Activated naive CD8-positive, alpha-beta T cell (primary cell): ENCODE results near the gene PCSK4.
A peak's percentile ranks its signal among the peaks of the same experiment; 100 is the strongest.
"Not testable (repeated sequence)": the region's sequence is repeated elsewhere in the genome, so short reads cannot be mapped to it uniquely, and the experiment has no call there.

Experiments
- H3K27ac Mint-ChIP-seq: one replicate; pipeline ENCODE4 v1.8.0; 2021; ENCODE audit warnings: mixed read lengths
- H3K27me3 Mint-ChIP-seq: one replicate; pipeline ENCODE4 v1.8.0; 2021; ENCODE audit warnings: mixed read lengths
- H3K36me3 Mint-ChIP-seq: one replicate; pipeline ENCODE4 v1.8.0; 2021; ENCODE audit warnings: mixed read lengths
- H3K4me1 Mint-ChIP-seq: one replicate; pipeline ENCODE4 v1.8.0; 2021; ENCODE audit warnings: low read depth, mixed read lengths
- H3K4me3 Mint-ChIP-seq: one replicate; pipeline ENCODE4 v1.8.0; 2021; ENCODE audit warnings: mild to moderate bottlenecking, mixed read lengths
- H3K9me3 Mint-ChIP-seq: one replicate; pipeline ENCODE4 v1.8.0; 2021; ENCODE audit warnings: low read depth, mixed read lengths

The PCSK4 gene

DNA sequence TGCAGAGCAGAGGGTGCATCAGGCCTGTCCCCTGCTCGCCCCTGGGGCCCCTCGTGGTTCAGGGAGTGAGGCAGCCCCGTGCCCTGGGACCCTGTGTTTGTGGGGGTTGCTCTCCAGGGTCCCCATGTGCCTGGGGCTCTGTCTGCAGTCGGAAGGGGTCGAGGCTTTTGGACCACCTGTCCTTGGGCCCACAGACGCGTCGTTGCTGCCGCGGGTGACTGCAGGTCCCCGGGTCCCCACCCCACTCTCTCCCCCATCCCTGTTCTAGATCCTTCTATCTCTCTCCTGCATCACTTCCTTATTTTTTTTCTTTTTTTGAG lies 1.9 kb downstream of the PCSK4 start:
- peaks cover 12% of the 10 kb centered on the region for H3K4me1 Mint-ChIP-seq
- no peaks in the 10 kb centered on the region for H3K9me3 Mint-ChIP-seq
- no peaks in the 10 kb centered on the region for H3K27me3 Mint-ChIP-seq
- no peak overlapping the region for H3K27ac Mint-ChIP-seq
- H3K4me3 Mint-ChIP-seq, result no peak overlapping the region
- H3K36me3 Mint-ChIP-seq, result no peaks in the 10 kb centered on the region

DNA sequence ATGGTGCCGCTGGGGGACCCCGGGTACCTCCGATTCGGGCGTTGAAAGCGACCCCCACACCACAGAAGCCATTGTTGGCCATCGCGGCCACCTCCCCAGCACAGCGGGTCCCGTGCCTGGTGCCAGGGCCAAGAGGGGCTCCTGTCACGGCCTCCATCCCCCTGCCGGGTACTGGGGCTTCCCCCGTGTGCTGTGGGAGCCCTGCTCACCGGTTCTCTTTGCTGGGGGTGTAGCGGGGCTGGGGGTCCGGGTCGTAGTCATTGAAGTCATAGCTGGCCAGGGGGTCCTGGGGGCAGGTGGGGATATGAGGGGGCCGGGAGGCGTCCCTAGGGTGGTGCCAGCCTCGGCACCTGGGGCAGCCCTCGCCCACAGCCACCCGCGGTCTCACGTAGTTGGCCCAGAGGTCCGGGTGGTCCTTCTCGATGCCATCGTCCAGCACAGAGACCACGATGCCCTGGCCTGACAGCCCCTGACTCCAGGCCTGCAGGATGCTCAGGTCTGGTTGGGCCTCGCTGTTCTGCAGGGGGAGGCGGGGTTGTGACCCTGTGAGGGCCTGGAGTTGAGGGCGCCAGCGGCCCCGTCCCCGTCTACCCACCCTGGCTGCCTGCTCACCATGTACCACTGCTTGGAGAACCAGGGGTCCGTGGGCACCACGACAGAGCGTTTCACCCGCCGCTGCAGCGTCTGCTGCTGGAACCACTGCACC lies 2.4 kb downstream of the PCSK4 start:
- H3K4me3 Mint-ChIP-seq, result no peak overlapping the region
- H3K4me1 Mint-ChIP-seq, result peaks cover 12% of the 10 kb centered on the region
- no peaks in the 10 kb centered on the region for H3K36me3 Mint-ChIP-seq
- H3K27ac Mint-ChIP-seq, result no peak overlapping the region
- H3K9me3 Mint-ChIP-seq, result no peaks in the 10 kb centered on the region
- no peaks in the 10 kb centered on the region for H3K27me3 Mint-ChIP-seq

DNA sequence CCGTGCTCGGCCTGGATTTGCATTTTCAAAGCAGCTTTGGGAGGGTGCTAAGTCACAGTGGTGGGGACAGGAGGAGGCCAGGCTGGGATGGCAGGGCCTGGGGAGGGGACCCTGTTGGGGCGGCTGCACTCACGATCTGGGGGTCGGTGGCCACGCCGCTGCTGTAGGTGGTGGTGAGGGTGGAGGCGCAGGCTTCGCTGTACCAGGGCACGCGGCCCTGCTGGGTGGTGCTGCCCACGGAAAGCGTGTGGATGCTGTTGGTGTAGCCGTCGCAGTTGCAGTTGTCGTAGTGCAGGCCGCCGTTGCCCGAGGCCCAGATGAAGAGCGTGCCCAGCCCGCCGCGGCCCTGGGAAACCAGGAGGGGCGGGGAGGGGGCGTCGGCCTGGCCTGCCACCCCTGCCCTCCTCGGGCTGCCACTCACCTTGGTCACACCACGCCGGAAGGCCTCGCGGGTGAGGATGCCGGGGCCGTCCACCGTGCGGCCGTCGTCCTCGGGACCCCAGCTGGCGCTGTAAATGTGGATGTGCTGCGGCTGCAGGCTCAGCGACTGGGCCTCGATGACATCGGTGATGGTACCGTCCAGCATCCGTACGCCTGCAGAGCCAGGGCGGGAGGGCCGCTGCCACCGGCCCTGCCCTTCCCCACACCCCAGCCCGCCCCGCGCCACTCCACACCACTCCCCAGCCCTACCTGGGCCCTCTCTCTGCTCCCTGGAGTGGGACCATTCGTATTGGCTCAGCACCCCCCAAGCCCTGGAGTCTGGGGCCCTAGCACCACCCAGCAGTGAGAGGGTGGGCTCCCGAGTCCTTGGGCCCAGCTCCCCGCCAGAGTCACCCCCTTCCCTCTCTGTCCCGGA lies 3.2 kb downstream of the PCSK4 start:
- no peaks in the 10 kb centered on the region for H3K27me3 Mint-ChIP-seq
- no peak overlapping the region for H3K27ac Mint-ChIP-seq

DNA sequence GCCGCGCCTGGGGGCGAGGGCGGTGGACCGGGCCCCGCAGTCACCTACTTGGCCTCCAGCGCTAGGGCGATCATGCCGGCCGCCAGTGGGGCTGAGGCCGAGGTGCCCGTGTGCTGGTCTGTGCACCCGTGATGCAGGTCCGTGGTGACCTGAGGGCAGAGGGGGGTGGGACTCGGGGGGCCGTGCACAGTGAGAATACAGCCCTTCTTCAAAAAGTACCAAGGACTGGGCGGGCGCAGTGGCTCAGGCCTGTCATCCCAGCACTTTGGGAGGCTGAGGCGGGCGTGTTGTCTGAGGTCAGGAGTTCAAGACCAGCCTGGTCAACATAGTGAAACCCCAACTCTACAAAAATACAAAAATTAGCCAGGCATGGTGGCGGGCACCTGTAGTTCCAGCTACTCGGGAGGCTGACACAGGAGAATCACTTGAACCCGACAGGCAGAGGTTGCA lies 6.1 kb downstream of the PCSK4 start:
- Mint-ChIP-seq H3K27ac (no peak overlapping the region), H3K36me3 (no peaks in the 10 kb centered on the region), H3K4me3 (no peak overlapping the region)

More for the DNA sequence above, 3.2 kb downstream of the PCSK4 start:
- no peak overlapping the region for H3K4me3 Mint-ChIP-seq
- no peaks in the 10 kb centered on the region for H3K9me3 Mint-ChIP-seq
- peaks cover 12% of the 10 kb centered on the region for H3K4me1 Mint-ChIP-seq
- H3K36me3 Mint-ChIP-seq, result no peaks in the 10 kb centered on the region

DNA sequence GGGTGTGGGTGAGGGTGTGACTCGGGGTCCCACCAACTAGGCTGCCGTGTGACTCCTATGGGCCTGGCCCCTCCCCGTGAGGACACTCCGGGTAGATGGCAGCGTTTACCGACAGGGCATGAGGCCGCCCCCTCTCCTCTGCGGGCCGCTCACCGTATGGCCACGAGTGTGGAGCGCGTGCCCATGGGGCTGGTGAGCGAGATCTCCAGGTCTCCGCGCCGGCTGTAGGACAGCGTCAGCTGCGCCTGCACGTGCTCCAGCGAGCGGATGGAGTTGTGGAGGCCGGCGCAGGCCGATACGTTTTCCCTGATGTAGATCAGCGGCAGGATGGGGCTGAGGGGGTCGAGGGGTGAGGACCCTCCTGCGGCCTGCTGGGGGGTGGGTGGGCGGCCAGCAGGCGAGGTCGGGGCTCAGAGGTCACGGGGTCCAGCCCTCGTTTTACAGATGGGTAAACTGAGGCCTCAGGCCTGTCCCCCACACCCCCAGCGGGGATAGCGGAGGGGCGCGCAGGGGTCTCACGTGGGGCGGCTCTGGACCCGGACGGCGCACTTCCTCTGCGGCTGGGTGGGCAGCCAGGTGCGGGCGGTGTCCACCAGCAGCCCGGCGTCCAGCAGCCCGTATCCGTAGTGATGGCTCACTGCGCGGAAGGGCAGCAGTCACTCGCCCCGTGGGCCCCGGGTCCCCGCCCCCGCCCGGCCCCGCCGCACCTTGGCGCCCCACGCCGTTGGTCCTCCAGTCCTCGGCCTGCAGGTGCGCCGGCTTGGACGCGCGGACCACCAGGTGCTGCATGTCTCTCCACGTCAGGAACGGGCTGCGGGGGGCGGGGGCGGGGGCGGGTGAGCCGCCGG lies 6.8 kb downstream of the PCSK4 start:
- Mint-ChIP-seq H3K4me3 (no peak overlapping the region), H3K27ac (no peak overlapping the region), H3K27me3 (no peaks in the 10 kb centered on the region), H3K4me1 (peaks cover 4% of the 10 kb centered on the region), H3K9me3 (no peaks in the 10 kb centered on the region), H3K36me3 (no peaks in the 10 kb centered on the region)

More for the DNA sequence above, 6.1 kb downstream of the PCSK4 start:
- H3K9me3 Mint-ChIP-seq, result no peaks in the 10 kb centered on the region
- H3K4me1 Mint-ChIP-seq, result peaks cover 3% of the 10 kb centered on the region
- no peaks in the 10 kb centered on the region for H3K27me3 Mint-ChIP-seq

DNA sequence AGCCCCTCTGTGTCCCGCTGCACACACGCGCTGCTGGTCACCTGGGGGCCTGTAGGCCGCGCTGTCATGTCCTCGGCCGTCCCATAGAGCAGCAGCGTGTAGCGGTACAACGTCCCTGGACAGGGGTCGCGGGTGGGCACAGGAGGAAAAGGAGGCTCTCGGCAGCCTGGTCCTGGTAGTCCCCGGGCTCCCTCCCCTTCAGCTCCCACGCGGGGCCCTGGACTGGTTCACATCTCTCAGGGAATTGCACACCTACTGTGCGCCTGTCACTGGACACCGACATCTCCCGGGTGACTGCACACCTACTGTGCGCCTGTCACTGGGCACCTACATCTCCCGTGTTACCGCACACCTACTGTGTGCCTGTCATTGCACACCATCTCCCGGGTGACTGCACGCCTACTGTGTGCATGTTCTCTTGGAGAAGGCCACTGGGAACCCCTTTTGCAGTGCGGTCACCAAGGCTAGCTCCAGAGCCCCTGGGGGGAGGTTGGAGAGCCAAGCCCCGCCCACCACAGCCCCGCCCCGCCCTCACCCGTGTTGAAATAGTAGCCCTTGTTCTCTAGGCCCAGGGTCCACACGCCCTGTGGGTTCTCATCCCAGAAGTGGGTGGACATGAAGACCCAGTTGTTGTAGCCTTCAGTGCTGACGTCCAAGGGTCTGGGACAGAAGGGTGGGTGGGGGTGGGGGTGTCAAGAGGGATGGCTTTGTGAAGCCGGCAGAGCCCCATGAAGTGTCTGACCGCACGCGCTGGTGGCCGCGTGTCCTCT lies 7.6 kb downstream of the PCSK4 start:
- Mint-ChIP-seq H3K27ac (no peak overlapping the region), H3K4me3 (no peak overlapping the region)

DNA sequence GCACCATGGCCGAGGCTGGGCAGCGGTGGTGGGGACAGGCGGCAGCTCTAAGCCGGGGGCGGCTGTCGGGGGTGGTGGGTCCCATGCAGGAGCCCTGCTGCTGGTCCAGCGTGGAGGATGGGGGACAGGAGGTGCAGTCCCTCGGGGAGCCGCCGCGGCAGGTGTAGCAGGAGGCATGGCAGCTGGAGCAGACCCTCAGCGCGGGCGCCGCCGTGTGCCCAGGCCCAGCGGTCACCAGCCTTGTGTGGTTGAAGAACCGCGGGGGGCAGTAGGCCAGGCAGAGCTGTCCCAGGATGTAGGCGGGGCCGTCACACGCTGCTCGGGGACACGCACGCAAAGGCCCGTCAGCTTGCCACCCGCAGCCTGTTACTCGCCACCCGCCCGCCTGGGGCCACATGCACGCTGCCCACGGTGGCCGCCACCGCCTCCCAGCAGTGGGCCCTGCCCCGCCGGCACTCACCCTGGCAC lies 8.2 kb downstream of the PCSK4 start:
- H3K27ac Mint-ChIP-seq, result no peak overlapping the region
- H3K4me3 Mint-ChIP-seq, result no peak overlapping the region
- H3K36me3 Mint-ChIP-seq, result no peaks in the 10 kb centered on the region
- peaks cover 9% of the 10 kb centered on the region for H3K4me1 Mint-ChIP-seq
- H3K9me3 Mint-ChIP-seq, result no peaks in the 10 kb centered on the region
- no peaks in the 10 kb centered on the region for H3K27me3 Mint-ChIP-seq

More for the DNA sequence above, 7.6 kb downstream of the PCSK4 start:
- Mint-ChIP-seq H3K36me3 (no peaks in the 10 kb centered on the region), H3K27me3 (no peaks in the 10 kb centered on the region), H3K9me3 (no peaks in the 10 kb centered on the region), H3K4me1 (peaks cover 4% of the 10 kb centered on the region)

DNA sequence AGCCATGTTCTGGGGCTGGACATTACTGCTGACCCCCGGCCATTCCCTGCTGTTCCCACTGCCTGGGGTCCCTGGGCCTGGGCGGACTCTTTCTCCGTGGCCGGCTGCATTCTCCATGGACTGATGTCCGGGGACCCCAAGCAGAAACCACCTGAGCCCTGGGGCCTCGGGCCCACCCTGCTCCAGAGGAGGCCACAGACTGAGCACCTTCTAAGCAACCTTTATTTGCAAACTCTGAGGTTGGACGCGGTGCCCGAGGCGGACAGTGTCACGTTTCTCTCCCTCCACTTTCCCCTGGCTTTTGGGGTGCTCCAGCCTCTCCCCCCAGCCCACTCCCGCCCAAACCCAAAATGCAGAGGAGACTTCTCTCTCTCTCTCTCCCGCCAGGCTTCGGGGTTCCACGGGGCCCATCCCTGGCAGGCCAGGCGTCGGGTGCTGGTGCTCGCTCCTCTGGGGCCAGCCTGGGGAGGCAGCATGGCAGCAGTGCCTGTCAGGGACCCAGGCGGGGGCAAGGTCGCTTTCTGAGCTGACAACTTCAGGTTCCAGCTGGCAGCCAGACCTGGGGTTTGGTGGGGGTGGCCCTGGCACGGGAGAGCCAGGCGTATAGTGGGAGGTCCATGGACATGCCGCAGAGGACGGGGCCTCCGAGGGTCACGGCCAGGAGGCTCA lies 8.8 kb downstream of the PCSK4 start:
- H3K9me3 Mint-ChIP-seq, result no peaks in the 10 kb centered on the region
- H3K27me3 Mint-ChIP-seq, result no peaks in the 10 kb centered on the region
- H3K36me3 Mint-ChIP-seq, result no peaks in the 10 kb centered on the region
- no peak overlapping the region for H3K27ac Mint-ChIP-seq
- H3K4me3 Mint-ChIP-seq, result no peak overlapping the region
- H3K4me1 Mint-ChIP-seq, result peaks cover 9% of the 10 kb centered on the region

DNA sequence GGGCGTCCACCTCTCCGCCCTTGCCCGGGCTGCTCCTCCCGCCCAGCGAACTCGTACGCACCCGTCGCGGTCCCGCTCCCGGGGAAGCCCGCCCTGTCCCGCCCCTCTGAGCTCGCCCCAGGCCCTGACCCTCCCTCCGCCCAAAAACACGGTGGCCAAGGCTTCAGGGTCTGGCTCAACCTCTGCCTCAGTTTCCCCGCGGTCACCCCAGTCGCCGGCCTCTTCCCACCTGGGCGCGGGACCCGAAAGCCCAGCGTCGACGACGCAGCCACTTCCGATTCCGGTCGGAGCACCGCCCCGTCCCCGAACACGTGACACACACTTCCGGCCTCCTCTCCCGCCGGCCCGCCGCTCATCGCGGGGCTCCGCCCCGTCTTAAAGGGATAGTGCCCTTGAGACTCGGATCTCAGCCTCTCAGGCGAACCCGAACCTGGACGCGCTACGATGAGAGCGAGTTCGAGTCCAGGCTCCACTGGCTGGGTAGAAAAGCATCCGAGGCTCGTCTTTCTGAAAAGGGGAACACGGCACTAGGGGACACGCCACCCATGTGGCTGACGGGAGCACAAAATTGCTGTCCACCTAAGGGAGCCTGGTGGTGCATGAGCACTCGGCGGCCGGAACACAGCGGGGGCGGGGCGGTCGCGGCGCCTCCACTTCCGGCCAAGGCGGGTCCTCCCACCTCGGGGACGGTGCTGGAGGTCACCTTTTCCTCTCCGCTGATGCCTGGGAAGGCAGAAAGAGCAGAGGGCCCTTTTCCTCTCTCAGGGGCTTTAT lies 11.0 kb downstream of the PCSK4 start, which contains the start of gene C19orf25:
Gene C19orf25 (minus strand): TSS at position 282 of the 774 bp plus-strand sequence. CDS start 312 bp downstream, outside the sequence.
- Mint-ChIP-seq H3K27me3 (no peaks in the 10 kb centered on the region), H3K4me3 (peak within 1 kb of the TSS; percentile 97), H3K36me3 (no peaks in the 10 kb centered on the region), H3K4me1 (peaks cover 9% of the 10 kb centered on the region), H3K27ac (peak within 1 kb of the TSS; percentile 93), H3K9me3 (no peaks in the 10 kb centered on the region)

DNA sequence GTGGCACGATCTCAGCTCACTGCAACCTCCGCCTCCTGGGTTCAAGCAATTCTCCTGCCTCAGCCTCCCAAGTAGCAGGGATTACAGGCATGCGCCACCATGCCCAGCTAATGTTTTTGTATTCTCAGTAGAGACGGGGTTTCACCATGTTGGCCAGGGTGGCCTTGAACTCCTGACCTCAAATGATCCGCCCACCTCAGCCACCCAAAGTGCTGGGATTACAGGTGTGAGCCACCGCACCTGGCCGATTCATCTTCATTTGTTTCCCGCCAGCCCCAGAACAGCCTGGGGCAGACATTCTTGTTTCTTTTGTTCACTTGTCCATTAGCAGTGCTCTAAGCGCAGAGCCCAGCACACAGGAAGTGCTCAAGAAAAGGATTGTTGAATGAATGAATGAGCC lies 13.1 kb downstream of the PCSK4 start:
- H3K4me1 Mint-ChIP-seq, result peaks cover 12% of the 10 kb centered on the region
- not testable (repeated sequence) for H3K27ac Mint-ChIP-seq, H3K27me3 Mint-ChIP-seq, H3K36me3 Mint-ChIP-seq, H3K9me3 Mint-ChIP-seq
- peak overlapping the region; percentile 54 for H3K4me3 Mint-ChIP-seq

DNA sequence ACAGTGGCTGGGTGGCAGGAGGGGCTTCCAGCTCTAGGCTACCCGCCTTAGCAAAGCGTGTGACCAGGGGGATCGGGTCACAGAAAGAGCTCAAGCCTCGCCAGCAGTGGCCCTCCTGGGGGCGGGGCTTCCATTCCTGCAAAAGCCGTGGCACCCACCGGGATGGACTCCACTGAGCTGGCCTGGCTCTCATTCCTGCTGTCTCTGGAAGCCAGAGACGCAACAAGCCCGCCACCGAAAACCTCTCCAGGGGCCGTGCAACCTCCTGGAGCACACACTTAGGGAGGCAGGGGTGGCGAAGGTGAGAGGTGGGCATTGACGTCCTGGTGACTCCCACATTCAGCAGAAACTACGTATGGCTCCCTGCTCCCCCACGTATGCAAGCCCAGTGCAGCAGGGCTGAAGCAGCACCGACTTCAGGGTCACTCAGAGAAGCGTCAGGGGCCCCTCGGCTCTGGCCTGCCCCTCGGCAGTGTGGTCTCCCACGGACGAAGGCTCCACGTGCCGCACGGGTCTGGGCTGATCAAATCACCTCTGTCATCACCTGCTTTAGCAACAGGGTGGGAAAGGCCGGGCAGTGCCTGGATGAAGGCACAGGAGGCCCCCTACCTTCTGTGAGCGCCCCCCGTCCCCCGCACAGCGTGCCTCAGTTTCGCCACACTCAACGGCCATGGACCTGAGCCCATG lies 14.3 kb downstream of the PCSK4 start:
- H3K9me3 Mint-ChIP-seq, result no peaks in the 10 kb centered on the region
- H3K4me1 Mint-ChIP-seq, result peaks cover 17% of the 10 kb centered on the region
- no peak overlapping the region for H3K4me3 Mint-ChIP-seq
- no peaks in the 10 kb centered on the region for H3K27me3 Mint-ChIP-seq
- no peaks in the 10 kb centered on the region for H3K36me3 Mint-ChIP-seq
- H3K27ac Mint-ChIP-seq, result no peak overlapping the region

DNA sequence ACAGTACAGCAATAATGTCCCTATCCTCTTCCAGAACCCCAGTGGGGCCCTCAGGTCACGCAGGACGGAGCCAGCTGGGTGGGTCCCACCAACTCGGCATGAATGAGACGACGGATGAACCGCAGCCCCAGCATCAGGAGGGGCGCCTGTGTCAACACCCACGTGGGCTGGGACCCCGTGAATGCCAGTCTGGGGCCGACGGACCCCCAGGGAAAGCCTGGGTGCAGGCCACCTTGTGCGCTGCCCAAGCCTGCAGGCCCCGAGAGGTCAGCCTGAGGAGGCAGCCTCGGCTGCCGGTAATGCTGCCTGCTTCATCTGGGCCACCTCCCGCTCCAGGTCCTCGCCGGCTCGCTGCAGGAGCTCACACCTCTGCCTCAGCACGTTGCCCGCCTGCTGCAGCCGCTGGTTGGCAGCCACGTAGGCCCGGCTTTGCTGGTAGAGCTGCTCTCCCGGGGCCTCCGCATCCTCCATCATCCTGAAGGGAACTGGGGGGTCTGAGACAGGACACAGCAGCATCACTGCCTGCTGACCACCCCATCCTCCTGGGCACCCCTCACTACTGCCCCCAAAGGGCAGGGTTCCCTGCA lies 15.3 kb downstream of the PCSK4 start:
- Mint-ChIP-seq H3K27ac (no peak overlapping the region), H3K36me3 (no peaks in the 10 kb centered on the region), H3K9me3 (no peaks in the 10 kb centered on the region), H3K27me3 (no peaks in the 10 kb centered on the region), H3K4me3 (no peak overlapping the region), H3K4me1 (peaks cover 19% of the 10 kb centered on the region)
